ENCODE data around the gene ZIM2.

GRCh38 chr19:56810260-56810659 is 30.3 kb downstream of the ZIM2 start:
- TF ChIP-seq CTCF (IDR thresholded peaks at IDR 0.05) (no peak), ZFX (IDR thresholded peaks at IDR 0.05; ENCODE audit: borderline replicate concordance) (no peak)

Data from 22Rv1 (cell line).